HG02981 (cell line): ENCODE data around the gene ATP6V0C.
A peak's percentile ranks its signal among the peaks of the same experiment; 100 is the strongest.
"Not testable (repeated sequence)": the region's sequence is repeated elsewhere in the genome, so short reads cannot be mapped to it uniquely, and the experiment has no call there.

Experiments used
- ATAC-seq: cut with Tn5 transposase; IDR thresholded peaks from one replicate; pipeline ENCODE4 v1.9.1; 2021; ENCODE audit warnings: mild to moderate bottlenecking, moderate library complexity; ENCODE audit not compliant: unreplicated experiment

The ATP6V0C gene

DNA sequence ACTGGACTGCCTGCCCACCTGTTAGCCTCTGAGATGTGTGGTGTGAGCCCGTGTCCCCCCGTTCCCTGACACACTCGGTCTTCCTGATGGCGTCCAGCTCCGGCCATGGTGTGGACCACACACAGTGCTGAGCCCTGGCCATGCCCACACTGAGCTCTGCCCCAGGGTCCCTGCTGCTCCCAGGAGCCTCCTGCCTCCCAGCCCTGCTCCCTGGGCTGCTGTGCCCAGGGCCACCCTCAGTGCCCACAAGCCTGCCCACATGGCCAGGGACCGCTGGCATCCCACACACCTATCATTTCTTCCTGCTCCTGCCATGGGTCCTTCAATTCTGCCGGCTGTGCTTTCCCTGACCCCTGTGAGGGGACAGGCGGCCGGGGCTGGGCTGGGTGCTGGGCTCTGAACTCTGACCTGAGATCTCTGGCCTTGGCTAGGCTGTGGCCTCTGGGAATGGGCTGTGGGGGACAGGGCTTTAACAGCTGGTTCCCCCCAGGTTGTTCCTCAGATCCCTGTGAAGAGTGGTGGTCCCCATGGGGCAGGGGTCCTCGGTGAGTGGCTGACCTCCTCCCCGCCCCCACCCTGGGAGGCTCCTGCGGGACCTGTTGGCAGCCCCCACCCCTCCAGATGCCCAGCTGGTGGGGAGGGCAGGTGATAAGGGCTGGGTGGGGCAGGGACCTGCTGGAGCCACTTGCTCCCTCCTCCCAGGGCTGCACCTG lies 13.5 kb downstream of the ATP6V0C start:
- no peak for ATAC-seq

DNA sequence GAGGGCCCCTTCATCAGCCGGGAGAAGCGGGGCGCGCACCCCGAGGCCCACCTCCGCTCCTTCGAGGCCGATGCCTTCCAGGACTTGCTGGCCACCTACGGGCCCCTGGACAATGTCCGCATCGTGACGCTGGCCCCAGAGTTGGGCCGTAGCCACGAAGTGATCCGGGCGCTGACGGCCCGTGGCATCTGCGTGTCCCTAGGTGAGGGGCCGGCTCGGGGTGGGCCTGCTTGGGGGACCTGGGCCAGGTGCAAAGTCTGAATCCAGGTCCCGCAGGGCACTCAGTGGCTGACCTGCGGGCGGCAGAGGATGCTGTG lies 14.0 kb downstream of the ATP6V0C start:
- no peak for ATAC-seq

DNA sequence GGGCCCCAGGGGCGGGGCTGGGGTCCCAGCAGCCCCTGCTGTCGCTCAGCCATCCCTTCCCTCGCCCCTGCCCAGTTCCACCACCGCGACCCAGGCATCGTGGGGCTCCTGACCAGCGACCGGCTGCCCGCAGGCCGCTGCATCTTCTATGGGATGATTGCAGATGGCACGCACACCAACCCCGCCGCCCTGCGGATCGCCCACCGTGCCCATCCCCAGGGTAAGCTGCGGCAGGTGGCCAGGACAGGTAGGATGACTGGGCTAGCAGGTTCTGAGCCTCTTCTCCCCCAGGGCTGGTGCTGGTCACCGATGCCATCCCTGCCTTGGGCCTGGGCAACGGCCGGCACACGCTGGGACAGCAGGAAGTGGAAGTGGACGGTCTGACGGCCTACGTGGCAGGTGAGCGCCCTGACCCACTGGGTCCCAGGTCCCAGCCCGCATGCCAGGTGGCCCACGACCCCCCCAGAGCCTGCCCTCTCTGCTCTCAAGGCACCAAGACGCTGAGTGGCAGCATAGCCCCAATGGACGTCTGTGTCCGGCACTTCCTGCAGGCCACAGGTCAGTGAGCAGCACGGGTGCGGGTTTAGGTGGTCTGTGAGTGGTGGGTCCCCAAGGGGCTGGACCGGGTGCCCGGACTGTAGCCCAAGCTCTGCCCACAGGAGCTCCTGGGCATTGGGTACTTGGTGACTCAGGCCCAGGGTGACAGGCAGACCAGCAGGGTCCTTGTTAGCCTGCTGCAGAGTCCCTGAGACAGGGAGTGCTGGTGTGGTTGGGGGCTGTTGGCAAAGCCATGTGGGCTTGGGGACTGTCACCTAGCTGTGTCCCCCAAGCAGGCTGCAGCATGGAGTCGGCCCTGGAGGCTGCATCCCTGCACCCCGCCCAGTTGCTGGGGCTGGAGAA lies 14.7 kb downstream of the ATP6V0C start:
- no peak for ATAC-seq

- no peak for ATAC-seq
Observed at GRCh38 chr16:2529061-2529931, 15.5 kb downstream of the ATP6V0C start.

DNA sequence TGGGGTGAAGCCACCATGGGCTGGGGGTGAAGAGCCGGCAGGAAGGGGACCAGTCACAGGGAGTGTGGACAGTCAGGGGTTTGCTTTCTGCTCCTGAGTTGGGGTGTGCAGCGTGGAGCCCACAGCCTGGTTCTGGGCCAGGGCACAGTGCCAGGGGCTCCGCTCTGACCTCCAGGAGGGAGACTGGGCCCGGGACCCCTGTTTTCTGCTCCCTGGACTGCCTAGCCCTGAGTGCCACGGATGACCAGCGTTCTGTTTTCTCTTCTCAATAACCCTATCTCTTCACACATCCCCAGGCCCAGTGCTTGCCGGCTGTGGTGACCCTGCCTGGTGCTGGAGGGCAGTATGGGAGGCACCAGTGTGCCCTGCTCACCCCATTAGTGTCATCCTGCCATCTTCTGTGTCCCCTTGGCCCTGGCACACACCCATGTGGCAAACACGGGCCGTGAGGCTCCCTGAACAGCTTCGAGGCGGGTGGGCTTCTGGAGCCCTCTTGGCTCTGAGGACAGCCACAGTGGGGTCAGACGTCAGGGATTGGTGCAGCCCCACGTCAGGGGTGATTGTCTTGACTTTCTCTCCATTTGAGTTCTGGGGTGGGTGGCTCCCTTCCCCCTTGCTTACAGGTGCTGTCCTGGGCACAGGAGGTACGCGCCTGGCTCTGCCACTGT lies 16.3 kb downstream of the ATP6V0C start:
- ATAC-seq = no peak

- no peak for ATAC-seq
Observed at GRCh38 chr16:2530629-2531318, 17.0 kb downstream of the ATP6V0C start.

GRCh38 chr16:2531371-2531695 lies 17.6 kb downstream of the ATP6V0C start, which contains the start of gene CEMP1:
Gene CEMP1 (minus strand): TSS chr16:2531408. CDS start chr16:2531073, 335 bp downstream.
- ATAC-seq = no peak

DNA sequence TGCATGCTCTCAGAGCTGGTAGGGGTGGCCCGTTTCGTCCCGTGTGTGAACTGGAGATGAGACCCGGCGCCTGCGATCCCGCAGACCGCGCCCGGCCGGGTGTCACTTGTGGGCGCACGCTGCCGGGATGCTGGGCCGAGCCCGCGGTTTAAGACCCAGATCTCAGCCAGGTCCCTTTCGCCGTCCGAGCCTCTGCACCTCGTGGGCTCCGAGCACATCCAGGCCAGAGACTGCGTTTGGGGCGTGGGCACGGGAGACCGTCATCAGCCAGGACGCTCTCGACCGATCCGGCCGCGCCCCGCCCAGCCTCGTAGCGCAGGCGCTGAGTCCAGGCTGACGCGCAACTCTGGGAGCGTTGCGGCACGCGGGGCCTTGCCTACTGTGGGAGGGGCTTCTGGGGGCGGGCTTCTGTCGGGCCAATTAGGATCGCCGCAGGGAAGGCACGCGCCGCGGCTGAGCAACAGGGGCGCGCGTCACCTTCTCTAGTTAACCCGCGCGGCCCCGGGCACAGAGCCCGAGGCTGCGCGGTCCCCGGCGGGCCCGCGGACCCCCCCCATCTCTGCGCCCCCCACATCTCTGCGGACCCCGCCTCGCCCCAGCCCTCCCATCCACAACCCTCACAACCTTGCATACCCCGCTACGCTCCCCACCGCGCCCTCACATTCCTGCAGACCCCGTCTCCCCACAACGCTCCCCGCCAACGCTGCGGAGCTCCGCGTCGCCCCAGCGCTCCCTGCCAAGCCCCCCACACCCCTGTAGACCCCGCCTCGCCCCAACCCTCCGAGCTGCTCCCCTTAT lies 18.1 kb downstream of the ATP6V0C start:
- ATAC-seq = peak; percentile 79

DNA sequence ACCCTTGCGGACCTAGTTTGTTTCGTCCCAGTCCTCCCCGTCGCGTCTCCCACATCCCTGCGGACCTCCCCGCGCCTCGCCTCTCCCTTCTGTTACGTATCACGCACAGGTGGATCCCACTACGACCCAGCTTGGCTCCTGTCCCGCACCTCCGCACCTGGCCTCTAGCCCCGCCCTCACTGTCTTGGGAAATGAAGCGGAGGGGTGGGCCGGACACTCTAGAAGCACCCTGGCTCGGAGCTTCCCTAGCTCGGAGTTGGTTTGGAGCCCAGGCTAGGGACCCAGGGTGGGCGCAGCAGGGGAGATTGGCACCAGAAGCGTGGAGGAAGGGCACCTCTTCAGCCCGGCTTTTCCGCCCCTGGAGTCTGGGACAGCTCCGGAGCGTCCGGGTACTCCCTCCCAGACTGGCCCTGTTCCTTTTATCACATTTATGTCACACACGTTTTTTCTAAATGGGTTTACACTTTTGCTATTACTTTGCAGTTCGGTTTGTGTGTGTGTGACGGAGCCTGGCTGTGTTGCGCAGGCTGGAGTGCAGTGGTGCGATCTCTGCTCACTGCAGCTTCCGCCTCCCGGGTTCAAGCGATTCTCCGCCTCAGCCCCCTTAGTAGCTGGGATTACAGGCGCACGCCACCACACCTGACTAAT lies 18.9 kb downstream of the ATP6V0C start:
- ATAC-seq = no peak

- not testable (repeated sequence) for ATAC-seq
Observed at GRCh38 chr16:2533142-2533755, 19.5 kb downstream of the ATP6V0C start.

DNA sequence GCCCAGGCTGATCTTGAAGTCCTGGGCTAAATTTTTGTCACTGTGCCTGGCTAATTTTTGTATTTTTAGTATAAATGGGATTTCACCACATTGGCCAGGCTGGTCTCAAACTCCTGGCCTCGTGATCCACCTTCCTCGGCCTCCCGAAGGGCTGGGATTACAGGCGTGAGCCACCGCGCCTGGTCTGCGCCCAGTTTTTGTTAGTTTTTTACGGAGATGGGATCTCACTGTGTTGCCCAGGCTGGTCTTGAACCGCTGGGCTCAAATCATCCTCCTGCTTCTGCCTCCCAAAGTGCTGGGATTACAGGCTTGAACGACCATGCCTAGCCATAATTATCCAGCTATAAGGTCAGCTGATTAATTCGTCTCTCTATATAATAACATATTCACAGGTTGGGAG lies 20.2 kb downstream of the ATP6V0C start:
- no peak for ATAC-seq

GRCh38 chr16:2534335-2534734 lies 20.6 kb downstream of the ATP6V0C start:
- not testable (repeated sequence) for ATAC-seq

DNA sequence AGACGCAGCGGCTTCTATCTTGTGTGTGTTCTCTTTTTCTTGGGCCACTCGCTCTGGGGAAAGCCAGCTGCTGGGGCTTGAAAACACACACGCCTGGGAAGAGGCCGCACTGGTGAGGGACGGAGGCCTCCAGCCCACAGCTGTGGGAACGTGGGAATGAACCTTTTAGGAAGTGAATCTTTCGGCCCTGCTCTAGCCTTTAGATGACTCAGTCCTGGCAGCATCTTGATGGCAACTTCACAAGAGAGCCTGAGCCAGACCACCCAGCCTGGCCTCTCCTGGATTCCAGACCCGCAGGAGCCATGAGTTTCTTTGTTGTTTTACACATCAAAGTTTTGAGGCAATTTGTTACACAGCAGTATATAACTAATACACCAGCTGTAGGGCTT lies 21.9 kb downstream of the ATP6V0C start:
- ATAC-seq = no peak

DNA sequence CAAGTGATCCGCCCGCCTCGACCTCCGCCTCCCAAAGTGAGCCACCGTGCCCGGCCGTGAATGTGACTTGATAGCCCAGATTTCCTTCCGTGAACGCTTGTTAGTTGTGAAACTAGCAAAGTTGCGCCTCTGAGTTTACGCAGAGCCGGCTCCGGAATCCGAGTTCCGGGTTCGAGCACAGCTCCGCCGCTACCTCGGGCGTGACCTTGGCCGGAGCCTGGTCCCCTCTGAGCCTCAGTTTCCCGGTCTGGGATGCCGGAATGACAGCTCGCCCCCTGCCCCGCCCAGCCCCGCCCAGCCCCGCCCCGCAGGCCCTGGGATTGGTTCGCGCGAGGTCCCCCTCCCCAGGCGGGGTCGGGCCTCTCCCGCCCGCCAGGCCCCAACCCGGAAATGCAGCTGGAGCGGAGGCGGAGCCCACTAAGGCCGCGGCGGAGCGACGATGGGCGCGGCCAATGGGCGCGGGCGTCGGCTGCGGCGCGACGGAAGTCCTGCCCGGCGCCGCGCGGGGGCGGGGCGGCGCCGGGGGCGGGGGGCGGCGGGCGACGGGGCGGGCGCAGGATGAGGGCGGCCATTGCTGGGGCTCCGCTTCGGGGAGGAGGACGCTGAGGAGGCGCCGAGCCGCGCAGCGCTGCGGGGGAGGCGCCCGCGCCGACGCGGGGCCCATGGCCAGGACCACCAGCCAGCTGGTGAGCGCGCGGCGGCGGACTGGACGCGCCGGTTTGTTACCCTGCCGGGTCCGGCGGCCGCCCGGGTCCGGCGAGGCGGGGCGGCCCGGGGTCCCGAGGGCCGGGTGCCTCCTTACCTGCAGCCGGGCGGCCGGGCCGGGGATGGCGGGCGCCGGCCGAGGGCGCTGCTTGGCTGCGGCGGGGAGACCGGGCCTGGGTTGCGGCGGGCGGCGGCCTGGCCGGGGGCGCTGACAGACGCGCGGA lies 24.0 kb downstream of the ATP6V0C start, which contains the start of gene PDPK1:
PDPK1 (plus strand) TSS at position 571 of the 929 bp plus-strand sequence; CDS start at position 663, 92 bp downstream.
- ATAC-seq = peak; percentile 67

- ATAC-seq = not testable (repeated sequence)
Observed at GRCh38 chr16:2539192-2539844, 25.6 kb downstream of the ATP6V0C start.

GRCh38 chr16:2539845-2540458 lies 26.2 kb downstream of the ATP6V0C start:
- ATAC-seq = not testable (repeated sequence)
